A549 (cell line): ENCODE measurements around the gene DLG2.

ENCODE experiments used
- EHMT2 ChIP-seq: fragments of 200-600 bp; sonication (generic); IDR thresholded peaks from 2 replicates; pipeline ENCODE4 v1.6.1; 2016; ENCODE audit warnings: antibody characterized with exemption, low read depth, mild to moderate bottlenecking, moderate library complexity
- POLR2A ChIP-seq: IDR thresholded peaks from 2 replicates; pipeline ENCODE4 v1.6.1; 2012; ENCODE audit warnings: mild to moderate bottlenecking, low read length
- RARB ChIP-seq: fragments of 250-450 bp; sonication (Bioruptor Pico); IDR thresholded peaks from 2 replicates; pipeline ENCODE4 v1.8.0; 2021; ENCODE audit warnings: mild to moderate bottlenecking, moderate library complexity
- RFX5 ChIP-seq: fragments of 450-650 bp; IDR thresholded peaks from 2 replicates; pipeline ENCODE4 v1.7.1; 2014; ENCODE audit warnings: antibody characterized with exemption, mild to moderate bottlenecking, moderate library complexity
- TF ChIP-seq, protein P1 (sequence below): fragments of 450-650 bp; IDR thresholded peaks from 2 replicates; pipeline ENCODE4 v1.6.1; 2014; ENCODE audit warnings: antibody characterized with exemption
- TF ChIP-seq, protein P2 (sequence below): fragments of >200 bp; sonication (Bioruptor Twin); formaldehyde crosslinking; IDR thresholded peaks from 3 replicates; pipeline ENCODE4 v1.5.1; 2016
- TF ChIP-seq, protein P3 (sequence below): fragments of 200-600 bp; sonication (generic); IDR thresholded peaks from 2 replicates; pipeline ENCODE4 v1.6.1; 2016; ENCODE audit warnings: antibody characterized with exemption, mild to moderate bottlenecking, moderate library complexity
- TF ChIP-seq, protein P4 (sequence below): fragments of 250-450 bp; sonication (Bioruptor Pico); IDR thresholded peaks from 2 replicates; pipeline ENCODE4 v1.5.0; 2021; ENCODE audit warnings: mild to moderate bottlenecking, moderate library complexity, borderline replicate concordance

DNA sequence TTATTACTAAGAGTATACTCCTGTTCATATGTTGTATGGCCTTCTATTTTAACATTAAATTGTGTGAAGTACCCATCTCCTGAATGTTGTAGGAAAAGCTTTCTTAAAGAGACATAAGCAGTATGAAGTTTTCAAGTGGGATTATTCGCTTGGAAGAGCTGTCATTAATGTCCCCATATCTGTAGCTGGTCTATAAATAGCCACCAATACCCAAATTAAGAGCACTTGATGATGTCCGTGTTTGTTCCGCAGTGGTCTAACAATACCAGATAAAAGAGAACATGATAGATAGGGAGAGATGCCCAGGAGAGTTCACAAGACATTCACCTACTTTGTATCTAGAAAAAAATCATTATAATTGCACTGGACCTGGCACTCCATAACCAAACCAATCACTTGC, 527.6 kb downstream of the DLG2 start:
- TF ChIP-seq RFX5 = no peak
- no peak for TF ChIP-seq EHMT2
- TF ChIP-seq, protein P1, sequence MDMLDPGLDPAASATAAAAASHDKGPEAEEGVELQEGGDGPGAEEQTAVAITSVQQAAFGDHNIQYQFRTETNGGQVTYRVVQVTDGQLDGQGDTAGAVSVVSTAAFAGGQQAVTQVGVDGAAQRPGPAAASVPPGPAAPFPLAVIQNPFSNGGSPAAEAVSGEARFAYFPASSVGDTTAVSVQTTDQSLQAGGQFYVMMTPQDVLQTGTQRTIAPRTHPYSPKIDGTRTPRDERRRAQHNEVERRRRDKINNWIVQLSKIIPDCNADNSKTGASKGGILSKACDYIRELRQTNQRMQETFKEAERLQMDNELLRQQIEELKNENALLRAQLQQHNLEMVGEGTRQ = no peak
- no peak for TF ChIP-seq POLR2A
- TF ChIP-seq, protein P2, sequence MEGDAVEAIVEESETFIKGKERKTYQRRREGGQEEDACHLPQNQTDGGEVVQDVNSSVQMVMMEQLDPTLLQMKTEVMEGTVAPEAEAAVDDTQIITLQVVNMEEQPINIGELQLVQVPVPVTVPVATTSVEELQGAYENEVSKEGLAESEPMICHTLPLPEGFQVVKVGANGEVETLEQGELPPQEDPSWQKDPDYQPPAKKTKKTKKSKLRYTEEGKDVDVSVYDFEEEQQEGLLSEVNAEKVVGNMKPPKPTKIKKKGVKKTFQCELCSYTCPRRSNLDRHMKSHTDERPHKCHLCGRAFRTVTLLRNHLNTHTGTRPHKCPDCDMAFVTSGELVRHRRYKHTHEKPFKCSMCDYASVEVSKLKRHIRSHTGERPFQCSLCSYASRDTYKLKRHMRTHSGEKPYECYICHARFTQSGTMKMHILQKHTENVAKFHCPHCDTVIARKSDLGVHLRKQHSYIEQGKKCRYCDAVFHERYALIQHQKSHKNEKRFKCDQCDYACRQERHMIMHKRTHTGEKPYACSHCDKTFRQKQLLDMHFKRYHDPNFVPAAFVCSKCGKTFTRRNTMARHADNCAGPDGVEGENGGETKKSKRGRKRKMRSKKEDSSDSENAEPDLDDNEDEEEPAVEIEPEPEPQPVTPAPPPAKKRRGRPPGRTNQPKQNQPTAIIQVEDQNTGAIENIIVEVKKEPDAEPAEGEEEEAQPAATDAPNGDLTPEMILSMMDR = no peak
- TF ChIP-seq RARB (CRISPR knock-in tag) = no peak
- TF ChIP-seq, protein P3, sequence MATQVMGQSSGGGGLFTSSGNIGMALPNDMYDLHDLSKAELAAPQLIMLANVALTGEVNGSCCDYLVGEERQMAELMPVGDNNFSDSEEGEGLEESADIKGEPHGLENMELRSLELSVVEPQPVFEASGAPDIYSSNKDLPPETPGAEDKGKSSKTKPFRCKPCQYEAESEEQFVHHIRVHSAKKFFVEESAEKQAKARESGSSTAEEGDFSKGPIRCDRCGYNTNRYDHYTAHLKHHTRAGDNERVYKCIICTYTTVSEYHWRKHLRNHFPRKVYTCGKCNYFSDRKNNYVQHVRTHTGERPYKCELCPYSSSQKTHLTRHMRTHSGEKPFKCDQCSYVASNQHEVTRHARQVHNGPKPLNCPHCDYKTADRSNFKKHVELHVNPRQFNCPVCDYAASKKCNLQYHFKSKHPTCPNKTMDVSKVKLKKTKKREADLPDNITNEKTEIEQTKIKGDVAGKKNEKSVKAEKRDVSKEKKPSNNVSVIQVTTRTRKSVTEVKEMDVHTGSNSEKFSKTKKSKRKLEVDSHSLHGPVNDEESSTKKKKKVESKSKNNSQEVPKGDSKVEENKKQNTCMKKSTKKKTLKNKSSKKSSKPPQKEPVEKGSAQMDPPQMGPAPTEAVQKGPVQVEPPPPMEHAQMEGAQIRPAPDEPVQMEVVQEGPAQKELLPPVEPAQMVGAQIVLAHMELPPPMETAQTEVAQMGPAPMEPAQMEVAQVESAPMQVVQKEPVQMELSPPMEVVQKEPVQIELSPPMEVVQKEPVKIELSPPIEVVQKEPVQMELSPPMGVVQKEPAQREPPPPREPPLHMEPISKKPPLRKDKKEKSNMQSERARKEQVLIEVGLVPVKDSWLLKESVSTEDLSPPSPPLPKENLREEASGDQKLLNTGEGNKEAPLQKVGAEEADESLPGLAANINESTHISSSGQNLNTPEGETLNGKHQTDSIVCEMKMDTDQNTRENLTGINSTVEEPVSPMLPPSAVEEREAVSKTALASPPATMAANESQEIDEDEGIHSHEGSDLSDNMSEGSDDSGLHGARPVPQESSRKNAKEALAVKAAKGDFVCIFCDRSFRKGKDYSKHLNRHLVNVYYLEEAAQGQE = no peak
- TF ChIP-seq, protein P4, sequence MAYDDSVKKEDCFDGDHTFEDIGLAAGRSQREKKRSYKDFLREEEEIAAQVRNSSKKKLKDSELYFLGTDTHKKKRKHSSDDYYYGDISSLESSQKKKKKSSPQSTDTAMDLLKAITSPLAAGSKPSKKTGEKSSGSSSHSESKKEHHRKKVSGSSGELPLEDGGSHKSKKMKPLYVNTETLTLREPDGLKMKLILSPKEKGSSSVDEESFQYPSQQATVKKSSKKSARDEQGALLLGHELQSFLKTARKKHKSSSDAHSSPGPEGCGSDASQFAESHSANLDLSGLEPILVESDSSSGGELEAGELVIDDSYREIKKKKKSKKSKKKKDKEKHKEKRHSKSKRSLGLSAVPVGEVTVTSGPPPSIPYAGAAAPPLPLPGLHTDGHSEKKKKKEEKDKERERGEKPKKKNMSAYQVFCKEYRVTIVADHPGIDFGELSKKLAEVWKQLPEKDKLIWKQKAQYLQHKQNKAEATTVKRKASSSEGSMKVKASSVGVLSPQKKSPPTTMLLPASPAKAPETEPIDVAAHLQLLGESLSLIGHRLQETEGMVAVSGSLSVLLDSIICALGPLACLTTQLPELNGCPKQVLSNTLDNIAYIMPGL (CRISPR knock-in tag) = no peak
